Dendritic cell treated with granulocyte-macrophage colony-stimulating factor and Interleukin-4, amounts not matched to agents 40 ng/mL and 50 ng/mL, for 4 days (primary cell): Measurements from ENCODE around the gene ADAM11.
"Not testable (repeated sequence)": the region's sequence is repeated elsewhere in the genome, so short reads cannot be mapped to it uniquely, and the experiment has no call there.

Experiments used
- H3K27ac Mint-ChIP-seq: one replicate; pipeline ENCODE4 v1.8.0; 2022; ENCODE audit warnings: mild to moderate bottlenecking, mixed read lengths
- H3K27me3 Mint-ChIP-seq: one replicate; pipeline ENCODE4 v1.8.0; 2022; ENCODE audit warnings: mild to moderate bottlenecking, mixed read lengths
- H3K36me3 Mint-ChIP-seq: one replicate; pipeline ENCODE4 v1.8.0; 2022; ENCODE audit warnings: low read depth, mixed read lengths
- H3K4me1 Mint-ChIP-seq: one replicate; pipeline ENCODE4 v1.8.0; 2022; ENCODE audit warnings: low read depth, mixed read lengths
- H3K4me3 Mint-ChIP-seq: one replicate; pipeline ENCODE4 v1.8.0; 2022; ENCODE audit warnings: mild to moderate bottlenecking, moderate library complexity, mixed read lengths
- H3K9me3 Mint-ChIP-seq: one replicate; pipeline ENCODE4 v1.8.0; 2022; ENCODE audit warnings: mixed read lengths
- intact Hi-C: fragments of 100-400 bp; cut with micrococcal nuclease; formaldehyde crosslinking; loops from one replicate; pipeline ENCODE4 v1.15.0; 2022

Gene ADAM11

GRCh38 chr17:44807093-44807816 is 48.5 kb downstream of the ADAM11 start:
- H3K4me1 Mint-ChIP-seq = no peaks in the 10 kb centered on the region
- H3K27ac Mint-ChIP-seq = no peak overlapping the region

GRCh38 chr17:44807817-44808155 is 49.0 kb downstream of the ADAM11 start:
- H3K27me3 Mint-ChIP-seq = peaks cover 34% of the 10 kb centered on the region
- intact Hi-C loops = no loop called here
- no peaks in the 10 kb centered on the region for H3K36me3 Mint-ChIP-seq
- H3K4me3 Mint-ChIP-seq = no peak overlapping the region
- no peak overlapping the region for H3K27ac Mint-ChIP-seq
- H3K4me1 Mint-ChIP-seq = no peaks in the 10 kb centered on the region
- H3K9me3 Mint-ChIP-seq = no peaks in the 10 kb centered on the region

More at GRCh38 chr17:44807093-44807816, 48.5 kb downstream of the ADAM11 start:
- H3K36me3 Mint-ChIP-seq = no peaks in the 10 kb centered on the region
- intact Hi-C loops = no loop called here
- no peak overlapping the region for H3K4me3 Mint-ChIP-seq
- H3K27me3 Mint-ChIP-seq = peaks cover 35% of the 10 kb centered on the region
- H3K9me3 Mint-ChIP-seq = no peaks in the 10 kb centered on the region

- Mint-ChIP-seq H3K27ac (no peak overlapping the region), H3K27me3 (peaks cover 37% of the 10 kb centered on the region), H3K36me3 (no peaks in the 10 kb centered on the region), H3K4me1 (no peaks in the 10 kb centered on the region), H3K4me3 (no peak overlapping the region), H3K9me3 (no peaks in the 10 kb centered on the region)
- intact Hi-C loops = no loop called here
Observed at GRCh38 chr17:44808156-44808555, 49.4 kb downstream of the ADAM11 start.

GRCh38 chr17:44808656-44809388 is 50.0 kb downstream of the ADAM11 start:
- H3K27me3 Mint-ChIP-seq = peaks cover 41% of the 10 kb centered on the region
- H3K9me3 Mint-ChIP-seq, H3K36me3 Mint-ChIP-seq, intact Hi-C loops, H3K4me3 Mint-ChIP-seq, H3K27ac Mint-ChIP-seq, H3K4me1 Mint-ChIP-seq: not testable (repeated sequence)

DNA sequence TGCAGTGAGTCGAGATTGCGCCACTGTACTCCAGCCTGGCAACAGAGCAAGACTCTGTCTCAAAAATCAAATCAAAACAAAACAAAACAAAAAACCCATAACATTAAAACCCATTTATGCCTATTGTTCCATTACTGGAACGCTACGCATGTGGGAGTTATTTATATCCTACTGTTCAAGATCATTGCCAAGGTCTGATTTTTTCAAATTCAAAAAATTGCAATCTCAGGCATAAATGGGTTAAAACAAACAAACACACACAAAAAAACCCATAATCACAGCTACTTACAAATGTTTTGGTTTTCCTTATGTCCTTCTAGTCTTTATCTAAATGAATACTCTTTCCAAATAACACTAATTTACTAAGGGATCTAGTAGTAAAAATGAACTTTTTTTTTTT is 53.5 kb downstream of the ADAM11 start:
- H3K4me1 Mint-ChIP-seq = no peaks in the 10 kb centered on the region
- H3K27me3 Mint-ChIP-seq = peaks cover 32% of the 10 kb centered on the region
- no peak overlapping the region for H3K4me3 Mint-ChIP-seq
- intact Hi-C loops = no loop called here
- H3K27ac Mint-ChIP-seq = no peak overlapping the region
- no peaks in the 10 kb centered on the region for H3K36me3 Mint-ChIP-seq
- no peaks in the 10 kb centered on the region for H3K9me3 Mint-ChIP-seq

GRCh38 chr17:44818508-44818907 is 59.7 kb downstream of the ADAM11 start:
- intact Hi-C loops, H3K4me3 Mint-ChIP-seq, H3K36me3 Mint-ChIP-seq, H3K9me3 Mint-ChIP-seq, H3K27ac Mint-ChIP-seq, H3K4me1 Mint-ChIP-seq: not testable (repeated sequence)
- H3K27me3 Mint-ChIP-seq = peaks cover 36% of the 10 kb centered on the region

DNA sequence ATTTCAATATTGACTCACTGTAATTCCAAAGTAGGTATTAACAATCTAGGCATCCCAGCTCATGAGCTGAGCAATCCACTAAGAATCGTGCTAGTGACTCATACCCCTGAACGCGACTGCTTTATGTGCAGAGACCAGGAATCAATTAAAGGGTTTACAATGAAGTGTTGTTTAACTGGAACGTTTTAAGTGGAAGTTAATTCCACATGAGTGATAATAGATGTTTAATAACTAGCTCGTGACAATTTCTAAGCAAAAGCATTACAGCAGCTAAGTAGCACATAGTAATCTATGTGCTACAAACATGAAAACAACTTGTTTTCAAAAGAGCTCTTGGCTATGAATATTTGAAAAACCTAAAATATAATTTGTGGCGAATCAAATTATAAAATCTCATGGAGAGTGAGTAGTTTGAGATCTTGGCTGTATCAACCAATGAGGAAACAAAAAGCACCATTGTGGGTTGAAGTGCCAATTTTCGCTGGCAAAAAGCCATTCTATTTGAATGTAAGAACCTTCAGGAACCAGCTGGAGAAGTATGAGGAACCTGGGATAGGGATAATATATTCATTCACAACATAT is 61.9 kb downstream of the ADAM11 start:
- H3K4me1 Mint-ChIP-seq = no peaks in the 10 kb centered on the region
- H3K4me3 Mint-ChIP-seq = no peak overlapping the region
- no peaks in the 10 kb centered on the region for H3K36me3 Mint-ChIP-seq
- no peaks in the 10 kb centered on the region for H3K9me3 Mint-ChIP-seq
- H3K27ac Mint-ChIP-seq = no peak overlapping the region
- intact Hi-C loops = no loop called here
- H3K27me3 Mint-ChIP-seq = peaks cover 47% of the 10 kb centered on the region

- H3K4me3 Mint-ChIP-seq, H3K4me1 Mint-ChIP-seq, H3K9me3 Mint-ChIP-seq, H3K27ac Mint-ChIP-seq, intact Hi-C loops, H3K36me3 Mint-ChIP-seq: not testable (repeated sequence)
- peaks cover 65% of the 10 kb centered on the region for H3K27me3 Mint-ChIP-seq
Observed at GRCh38 chr17:44825236-44825635, 66.4 kb downstream of the ADAM11 start.

DNA sequence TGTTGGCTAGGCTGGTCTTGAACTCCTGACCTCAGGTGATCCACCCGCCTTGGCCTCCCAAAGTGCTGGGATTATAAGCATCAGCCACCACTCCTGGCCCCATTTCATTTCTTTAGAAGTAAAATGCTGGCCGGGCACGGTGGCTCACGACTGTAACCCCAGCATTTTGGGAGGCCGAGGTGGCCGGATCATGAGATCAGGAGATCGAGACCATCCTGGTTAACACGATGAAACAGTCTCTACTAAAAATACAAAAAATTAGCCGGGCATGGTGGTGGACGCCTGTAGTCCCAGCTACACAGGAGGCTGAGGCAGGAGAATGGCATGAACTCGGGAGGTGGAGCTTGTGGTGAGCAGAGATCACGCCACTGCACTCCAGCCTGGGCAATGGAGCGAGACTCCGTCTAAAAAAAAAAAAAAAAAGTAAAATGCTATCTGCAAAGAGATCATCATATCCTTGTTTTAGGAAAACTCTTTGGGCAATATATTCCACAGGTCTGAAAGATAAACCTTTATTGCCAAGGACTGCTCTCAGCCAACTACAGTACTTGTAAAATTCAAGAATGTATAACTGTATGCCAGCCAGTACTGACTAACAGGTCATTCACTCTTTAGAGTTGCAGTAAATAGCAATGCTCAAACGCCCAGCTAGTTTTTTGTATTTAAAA is 67.5 kb downstream of the ADAM11 start:
- H3K4me1 Mint-ChIP-seq = peaks cover 15% of the 10 kb centered on the region
- H3K27me3 Mint-ChIP-seq = peaks cover 75% of the 10 kb centered on the region
- intact Hi-C loops = no loop called here
- H3K36me3 Mint-ChIP-seq = no peaks in the 10 kb centered on the region
- no peak overlapping the region for H3K4me3 Mint-ChIP-seq
- no peaks in the 10 kb centered on the region for H3K9me3 Mint-ChIP-seq
- H3K27ac Mint-ChIP-seq = no peak overlapping the region

DNA sequence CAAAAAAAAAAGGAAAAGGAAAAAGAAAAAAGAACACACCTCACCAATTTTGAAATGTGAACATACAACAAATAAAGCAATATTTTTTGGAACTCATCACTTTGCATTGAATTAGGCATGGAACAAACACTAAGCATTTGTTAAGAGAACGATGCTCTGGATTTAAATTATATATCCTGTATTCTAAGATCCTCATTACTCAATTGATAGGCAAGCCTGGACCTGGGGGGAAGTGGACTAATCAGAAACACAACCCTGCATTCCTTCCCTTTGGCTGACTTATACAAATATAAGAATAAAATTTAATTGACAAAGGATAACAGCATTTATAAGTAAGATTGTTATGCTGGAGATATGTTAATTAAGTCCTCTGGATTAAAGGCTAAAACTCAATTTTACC is 69.1 kb downstream of the ADAM11 start:
- H3K4me1 Mint-ChIP-seq = peaks cover 15% of the 10 kb centered on the region
- peaks cover 88% of the 10 kb centered on the region for H3K27me3 Mint-ChIP-seq
- H3K4me3 Mint-ChIP-seq = no peak overlapping the region
- H3K36me3 Mint-ChIP-seq = no peaks in the 10 kb centered on the region
- no peaks in the 10 kb centered on the region for H3K9me3 Mint-ChIP-seq
- intact Hi-C loops = no loop called here
- H3K27ac Mint-ChIP-seq = no peak overlapping the region

DNA sequence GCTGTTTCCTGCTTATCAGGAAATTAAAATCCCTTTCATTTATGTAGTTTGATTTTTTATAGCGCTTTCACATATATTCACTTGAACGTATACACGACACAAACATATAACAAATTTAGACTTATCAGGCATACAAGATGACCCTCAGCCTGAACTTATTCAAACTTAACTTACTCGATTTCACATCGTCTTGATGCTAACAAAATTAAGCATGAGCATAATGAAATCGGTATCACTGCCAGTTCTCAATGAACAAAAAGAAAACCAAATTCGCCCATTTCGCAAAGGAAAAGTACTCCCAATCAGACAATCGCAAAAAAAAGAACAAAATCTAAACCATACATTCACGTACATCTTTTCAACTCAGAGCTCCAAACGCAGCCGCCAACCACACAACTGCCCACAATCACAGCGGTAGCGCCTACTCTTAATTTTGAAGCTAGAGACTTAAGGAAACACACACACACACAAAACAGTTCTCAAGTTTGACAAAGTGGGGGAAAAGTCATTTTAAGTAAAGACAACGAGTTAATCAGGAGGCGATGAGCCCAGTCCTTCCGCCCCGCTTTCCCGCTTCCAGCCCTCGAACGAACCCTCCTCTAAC is 70.2 kb downstream of the ADAM11 start:
- H3K4me3 Mint-ChIP-seq = peak overlapping the region; percentile 70
- H3K27me3 Mint-ChIP-seq = peaks cover 90% of the 10 kb centered on the region
- H3K36me3 Mint-ChIP-seq = no peaks in the 10 kb centered on the region
- H3K9me3 Mint-ChIP-seq = no peaks in the 10 kb centered on the region
- peaks cover 15% of the 10 kb centered on the region for H3K4me1 Mint-ChIP-seq
- intact Hi-C loops = no loop called here
- H3K27ac Mint-ChIP-seq = no peak overlapping the region

DNA sequence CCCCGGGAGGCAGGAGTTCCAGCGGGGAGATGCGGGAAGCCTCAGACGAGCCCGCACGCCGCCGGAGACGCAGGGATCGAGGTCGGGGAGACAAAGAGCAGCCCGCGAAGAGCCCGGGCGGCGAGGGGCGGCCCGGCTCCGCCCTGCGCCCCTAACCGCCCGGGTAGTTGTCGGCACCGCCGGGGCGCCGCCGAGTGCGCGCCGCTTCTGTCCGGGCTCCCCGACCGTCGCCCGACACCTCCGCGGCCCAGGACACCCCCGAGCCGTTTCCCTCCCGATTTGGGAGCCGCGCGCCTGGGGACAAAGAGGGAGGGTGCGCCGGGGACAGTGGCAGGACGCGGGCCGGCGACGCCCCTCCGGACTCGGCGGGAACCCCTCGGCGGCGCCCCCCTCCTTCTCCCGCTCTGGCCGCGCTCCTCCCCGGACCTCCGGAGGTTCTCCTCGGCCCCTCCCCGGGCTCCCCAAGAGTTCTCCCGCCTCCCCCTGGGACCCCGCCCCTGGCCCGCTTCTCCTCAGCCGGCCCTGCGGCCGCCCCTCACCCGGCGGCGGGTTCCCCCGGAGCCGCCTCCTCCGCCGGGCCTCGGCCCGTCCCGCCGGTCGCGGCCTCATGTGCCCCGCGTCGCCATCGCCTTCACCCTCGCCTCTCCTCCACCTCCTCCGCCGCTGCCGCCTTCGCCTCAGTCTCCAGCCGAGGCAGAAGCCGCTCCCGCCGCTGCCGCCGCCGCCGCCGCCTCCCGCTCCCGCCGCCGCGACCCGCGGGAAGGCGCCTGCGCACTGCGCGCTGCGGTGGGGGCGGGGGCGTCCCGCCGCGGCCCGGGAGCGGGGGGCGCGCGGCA is 71.0 kb downstream of the ADAM11 start, which contains the start of gene GJC1:
Gene GJC1, minus strand, starts transcription at position 765 of the 836 bp plus-strand sequence. CDS start 24,470 bp downstream, outside the sequence.
- Mint-ChIP-seq H3K27me3 (peaks cover 90% of the 10 kb centered on the region), H3K4me1 (peaks cover 15% of the 10 kb centered on the region), H3K27ac (no peak within 1 kb of the TSS), H3K4me3 (peak within 1 kb of the TSS; percentile 70), H3K9me3 (no peaks in the 10 kb centered on the region), H3K36me3 (no peaks in the 10 kb centered on the region)
- intact Hi-C loops = loop anchor here (5.0 kb wide), 1 partner anchor 52 kb away; no protein-coding TSS in a partner anchor
